DOHH2 (cell line): Measurements from ENCODE around the gene PTPRN2.

Experiments
- EZH2phosphoT487 ChIP-seq: fragments of 200-600 bp; sonication (generic); IDR thresholded peaks from 2 replicates; pipeline ENCODE4 v1.6.1; 2017; ENCODE audit warnings: borderline replicate concordance, mild to moderate bottlenecking, antibody characterized with exemption, low read length, moderate library complexity, mixed read lengths
- TF ChIP-seq, protein P1 (sequence below): fragments of 200-600 bp; sonication (generic); IDR thresholded peaks from one replicate; pipeline ENCODE4 v1.5.1; 2014; ENCODE audit warnings: antibody characterized with exemption, mild to moderate bottlenecking, low read depth, low read length; ENCODE audit not compliant: poor library complexity, severe bottlenecking

DNA sequence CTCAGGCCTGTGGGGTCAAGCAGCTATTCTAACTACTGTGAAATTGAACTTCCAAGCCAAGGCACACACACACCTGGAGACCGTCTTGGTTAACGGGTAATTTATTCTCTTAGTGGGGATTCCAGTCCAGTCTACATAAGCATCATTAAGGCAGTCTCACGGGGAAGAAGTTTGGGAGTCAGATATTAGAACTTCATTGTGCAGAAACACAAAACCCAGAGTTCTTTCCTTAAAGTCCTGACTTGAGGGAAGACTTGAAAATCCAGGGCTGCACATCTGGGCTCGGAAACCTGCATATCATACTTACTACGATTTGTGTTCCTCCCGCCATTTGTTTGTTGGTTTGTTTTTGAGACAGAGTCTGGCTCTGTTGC is 112.0 kb downstream of the PTPRN2 start:
- TF ChIP-seq, protein P1, sequence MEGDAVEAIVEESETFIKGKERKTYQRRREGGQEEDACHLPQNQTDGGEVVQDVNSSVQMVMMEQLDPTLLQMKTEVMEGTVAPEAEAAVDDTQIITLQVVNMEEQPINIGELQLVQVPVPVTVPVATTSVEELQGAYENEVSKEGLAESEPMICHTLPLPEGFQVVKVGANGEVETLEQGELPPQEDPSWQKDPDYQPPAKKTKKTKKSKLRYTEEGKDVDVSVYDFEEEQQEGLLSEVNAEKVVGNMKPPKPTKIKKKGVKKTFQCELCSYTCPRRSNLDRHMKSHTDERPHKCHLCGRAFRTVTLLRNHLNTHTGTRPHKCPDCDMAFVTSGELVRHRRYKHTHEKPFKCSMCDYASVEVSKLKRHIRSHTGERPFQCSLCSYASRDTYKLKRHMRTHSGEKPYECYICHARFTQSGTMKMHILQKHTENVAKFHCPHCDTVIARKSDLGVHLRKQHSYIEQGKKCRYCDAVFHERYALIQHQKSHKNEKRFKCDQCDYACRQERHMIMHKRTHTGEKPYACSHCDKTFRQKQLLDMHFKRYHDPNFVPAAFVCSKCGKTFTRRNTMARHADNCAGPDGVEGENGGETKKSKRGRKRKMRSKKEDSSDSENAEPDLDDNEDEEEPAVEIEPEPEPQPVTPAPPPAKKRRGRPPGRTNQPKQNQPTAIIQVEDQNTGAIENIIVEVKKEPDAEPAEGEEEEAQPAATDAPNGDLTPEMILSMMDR: no peak
- no peak for TF ChIP-seq EZH2phosphoT487
